GM12892 (cell line): Measurements from ENCODE around the gene MGAT4B.

Source experiments
- POLR2A ChIP-seq: IDR thresholded peaks from 2 replicates; pipeline ENCODE4 v1.6.1; 2011; ENCODE audit warnings: low read depth, low read length, control low read depth
- POLR2AphosphoS5 ChIP-seq: IDR thresholded peaks from 2 replicates; pipeline ENCODE4 v1.6.1; 2011; ENCODE audit warnings: low read depth, low read length, control low read depth

DNA sequence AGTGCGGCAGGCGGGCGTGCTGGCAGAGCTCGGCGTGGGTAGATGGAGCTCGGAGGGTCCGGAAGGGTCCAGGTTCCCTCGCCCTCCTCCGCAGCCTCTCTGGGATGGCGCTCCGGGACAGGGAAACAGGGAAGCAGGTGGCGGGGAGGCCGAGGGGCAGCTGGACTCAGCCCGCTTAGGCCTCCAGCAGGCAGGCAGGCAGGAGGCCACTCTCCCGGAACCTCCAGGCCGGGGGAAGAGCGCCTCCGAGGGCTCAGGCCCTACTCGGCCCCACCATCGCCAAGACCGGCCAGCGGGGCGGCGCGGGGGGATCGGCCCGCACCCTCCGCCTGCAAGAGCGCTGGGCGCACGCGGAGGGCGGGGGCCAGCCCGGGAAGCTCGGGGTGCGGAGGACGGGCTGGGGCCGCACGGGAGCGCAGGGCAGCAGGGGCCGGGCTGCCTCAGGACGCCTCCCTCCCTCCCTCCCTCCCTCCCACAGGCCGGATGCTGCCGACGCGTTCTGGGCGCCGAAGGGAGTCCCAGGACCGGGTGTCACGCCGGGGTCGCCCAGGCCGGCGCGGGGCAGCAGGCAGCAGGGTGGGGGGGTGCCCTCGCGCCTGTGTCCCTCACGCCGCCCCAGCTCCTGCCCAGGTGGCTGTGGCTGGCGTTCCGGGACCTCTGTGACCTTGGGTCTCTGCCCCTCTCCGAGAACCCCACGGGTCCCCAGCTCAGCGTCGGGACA is 977 bp downstream of the MGAT4B start:
- TF ChIP-seq POLR2A (peak; percentile 50; the same call in 1 of the 2 replicates), POLR2AphosphoS5 (no peak)
